Measurements from ENCODE around the gene RRP1B.
"Not testable (repeated sequence)": the region's sequence is repeated elsewhere in the genome, so short reads cannot be mapped to it uniquely, and the experiment has no call there.

DNA sequence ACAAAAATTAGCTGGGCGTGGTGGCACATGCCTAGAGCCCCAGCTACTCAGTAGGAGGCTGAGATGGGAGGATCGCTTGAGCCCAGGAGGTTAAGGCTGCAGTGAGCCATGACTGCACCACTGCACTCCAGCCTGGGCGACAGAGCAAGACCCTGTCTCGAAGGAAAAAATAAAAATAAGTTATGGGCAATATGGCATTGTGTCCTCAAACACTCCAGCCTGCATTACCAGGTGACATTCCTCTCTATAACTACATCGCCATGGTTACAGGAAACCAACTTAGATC lies 40.1 kb downstream of the RRP1B start:
- TF ChIP-seq, protein P1, sequence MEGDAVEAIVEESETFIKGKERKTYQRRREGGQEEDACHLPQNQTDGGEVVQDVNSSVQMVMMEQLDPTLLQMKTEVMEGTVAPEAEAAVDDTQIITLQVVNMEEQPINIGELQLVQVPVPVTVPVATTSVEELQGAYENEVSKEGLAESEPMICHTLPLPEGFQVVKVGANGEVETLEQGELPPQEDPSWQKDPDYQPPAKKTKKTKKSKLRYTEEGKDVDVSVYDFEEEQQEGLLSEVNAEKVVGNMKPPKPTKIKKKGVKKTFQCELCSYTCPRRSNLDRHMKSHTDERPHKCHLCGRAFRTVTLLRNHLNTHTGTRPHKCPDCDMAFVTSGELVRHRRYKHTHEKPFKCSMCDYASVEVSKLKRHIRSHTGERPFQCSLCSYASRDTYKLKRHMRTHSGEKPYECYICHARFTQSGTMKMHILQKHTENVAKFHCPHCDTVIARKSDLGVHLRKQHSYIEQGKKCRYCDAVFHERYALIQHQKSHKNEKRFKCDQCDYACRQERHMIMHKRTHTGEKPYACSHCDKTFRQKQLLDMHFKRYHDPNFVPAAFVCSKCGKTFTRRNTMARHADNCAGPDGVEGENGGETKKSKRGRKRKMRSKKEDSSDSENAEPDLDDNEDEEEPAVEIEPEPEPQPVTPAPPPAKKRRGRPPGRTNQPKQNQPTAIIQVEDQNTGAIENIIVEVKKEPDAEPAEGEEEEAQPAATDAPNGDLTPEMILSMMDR (conservative IDR thresholded peaks at IDR 0.05 in 1 of 2, IDR thresholded peaks at IDR 0.05 in 1 of 2; ENCODE audit: low read depth in 1 of 2, low read length in 2 of 2): not testable (repeated sequence)
- not testable (repeated sequence) for TF ChIP-seq EZH2 (IDR thresholded peaks at IDR 0.05; ENCODE audit: low read length, missing control alignments)
